ENCODE measurements around the gene UTS2R. TPM values are rescaled to one million over a fixed set of nuclear protein-coding genes. Genes with fewer than 3 reads are reported as not detected.

Gene UTS2R
- total RNA-seq, result 0.13 and 0.88 TPM in 2 replicates

GRCh38 chr17:82371333-82372248, at the start of gene UTS2R:
Gene UTS2R (plus strand): TSS chr17:82371765. CDS start chr17:82374325, 2,560 bp downstream.

GRCh38 chr17:82333279-82334171, 38.0 kb upstream of the UTS2R start, which contains the start of gene SECTM1:
Gene SECTM1 (minus strand): TSS chr17:82333766. CDS start chr17:82327240, 6,526 bp downstream.

GRCh38 chr17:82358465-82359350, 12.9 kb upstream of the UTS2R start, which contains the start of gene TEX19:
Gene TEX19 (plus strand): TSS chr17:82359247. CDS start chr17:82362151, 2,904 bp downstream.

GRCh38 chr17:82418001-82418986, 46.7 kb downstream of the UTS2R start, which contains the start of the genes HEXD and OGFOD3:
Gene HEXD (plus strand): TSS chr17:82418347. CDS start chr17:82419800, 1,453 bp downstream.
Gene OGFOD3 (minus strand): TSS chr17:82418586. CDS start chr17:82418485, 101 bp downstream.

Other genes with a start within 250 kb of the UTS2R start
- 6.9 and 16.5 TPM in 2 replicates for gene CCDC57, start 158.9 kb upstream of the UTS2R start, total RNA-seq
- gene SLC16A3, start 142.7 kb upstream of the UTS2R start, total RNA-seq, result 224 and 509 TPM in 2 replicates
- 41.8 and 136 TPM in 2 replicates for gene CSNK1D, start 98.1 kb upstream of the UTS2R start, total RNA-seq
- 2.2 and 14.8 TPM in 2 replicates for gene CD7, start 54.2 kb upstream of the UTS2R start, total RNA-seq
- 4.9 and 21.3 TPM in 2 replicates for gene SECTM1, start 38.0 kb upstream of the UTS2R start, total RNA-seq
- not detected in 2 replicates for gene TEX19, start 12.5 kb upstream of the UTS2R start, total RNA-seq
- 10.6 and 15.3 TPM in 2 replicates for gene HEXD, start 46.6 kb downstream of the UTS2R start, total RNA-seq
- 34.5 and 55.1 TPM in 2 replicates for gene OGFOD3, start 46.8 kb downstream of the UTS2R start, total RNA-seq
- 57.3 and 126 TPM in 2 replicates for gene CYBC1, start 79.0 kb downstream of the UTS2R start, total RNA-seq
- 50.0 and 90.9 TPM in 2 replicates for gene NARF, start 87.0 kb downstream of the UTS2R start, total RNA-seq
- gene FOXK2, start 148.0 kb downstream of the UTS2R start, total RNA-seq, result 27.9 and 30.9 TPM in 2 replicates